GM23248 (cell line): ENCODE measurements around the gene DPYD.

Experiments
- EZH2 ChIP-seq: fragments of 200-600 bp; sonication (generic); IDR thresholded peaks from 2 replicates; pipeline ENCODE4 v1.6.1; 2018; ENCODE audit warnings: antibody characterized with exemption, mild to moderate bottlenecking; ENCODE audit not compliant: insufficient read depth, poor library complexity, severe bottlenecking
- EZH2phosphoT487 ChIP-seq: fragments of 200-600 bp; sonication (generic); IDR thresholded peaks from 2 replicates; pipeline ENCODE4 v1.6.1; 2018; ENCODE audit warnings: antibody characterized with exemption, moderate library complexity, mild to moderate bottlenecking, low read depth; ENCODE audit not compliant: insufficient read depth

DNA sequence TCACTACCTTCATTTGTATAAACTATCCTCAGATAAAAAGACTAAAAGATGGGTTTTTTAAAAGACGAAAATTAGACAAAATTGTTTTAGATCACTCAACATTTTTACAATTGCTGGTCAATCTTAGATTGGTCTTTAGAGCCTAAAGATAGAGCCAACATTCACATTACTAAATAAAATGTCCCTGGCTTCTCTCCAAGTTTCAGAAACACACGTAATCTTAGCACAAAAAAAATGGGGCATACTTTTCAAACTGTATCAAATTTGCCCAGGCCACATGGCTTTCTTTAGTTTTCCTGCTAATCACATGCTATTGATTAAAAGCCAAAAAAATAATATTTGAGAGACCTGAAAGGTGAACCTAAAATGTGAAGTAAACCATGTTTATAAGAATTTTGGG is 288.1 kb downstream of the DPYD start:
- TF ChIP-seq EZH2, result no peak
- TF ChIP-seq EZH2phosphoT487, result no peak
